T-helper 1 cell treated with Interleukin-12 subunit alpha and Interleukin-12 subunit beta and Interleukin-4 antibody, amounts not matched to agents 30 ng/mL and 1 ng/mL, for 36 hours (primary cell): ENCODE measurements around the gene WNT5B. TPM values are rescaled to one million over a fixed set of nuclear protein-coding genes. Genes with fewer than 3 reads are reported as not detected.
"Not testable (repeated sequence)": the region's sequence is repeated elsewhere in the genome, so short reads cannot be mapped to it uniquely, and the experiment has no call there.

ENCODE experiments used
- intact Hi-C: fragments of 100-400 bp; cut with micrococcal nuclease; formaldehyde crosslinking; loops from one replicate; pipeline ENCODE4 v1.15.1; 2024
- total RNA-seq: library from RNA; stranded (reverse); gene quantifications from 2 replicates; pipeline ENCODE4 v1.2.3, GENCODE V29; 2022

The WNT5B gene
- total RNA-seq, 1 donor from 2014 or later = 4.7 TPM

DNA sequence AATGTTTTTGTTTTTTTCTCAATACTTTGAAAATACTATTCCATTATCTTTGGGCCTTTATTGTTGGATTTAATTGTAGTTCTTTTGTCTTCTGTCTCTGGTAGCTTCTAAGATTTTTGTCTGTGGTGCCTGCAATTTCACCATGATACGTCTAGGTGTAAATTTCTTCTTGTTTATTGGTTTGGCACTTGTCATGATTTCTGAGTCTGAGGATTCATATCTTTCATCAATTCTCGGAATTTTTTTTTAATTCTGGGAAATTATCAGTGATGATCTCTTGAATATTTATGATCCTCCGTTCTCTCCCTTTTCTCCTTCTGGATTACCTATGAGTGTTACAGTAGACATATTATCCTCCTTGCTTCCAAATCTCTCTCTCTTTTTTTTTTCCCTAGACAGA lies 47.0 kb downstream of the WNT5B start:
- intact Hi-C loops = no loop called here

DNA sequence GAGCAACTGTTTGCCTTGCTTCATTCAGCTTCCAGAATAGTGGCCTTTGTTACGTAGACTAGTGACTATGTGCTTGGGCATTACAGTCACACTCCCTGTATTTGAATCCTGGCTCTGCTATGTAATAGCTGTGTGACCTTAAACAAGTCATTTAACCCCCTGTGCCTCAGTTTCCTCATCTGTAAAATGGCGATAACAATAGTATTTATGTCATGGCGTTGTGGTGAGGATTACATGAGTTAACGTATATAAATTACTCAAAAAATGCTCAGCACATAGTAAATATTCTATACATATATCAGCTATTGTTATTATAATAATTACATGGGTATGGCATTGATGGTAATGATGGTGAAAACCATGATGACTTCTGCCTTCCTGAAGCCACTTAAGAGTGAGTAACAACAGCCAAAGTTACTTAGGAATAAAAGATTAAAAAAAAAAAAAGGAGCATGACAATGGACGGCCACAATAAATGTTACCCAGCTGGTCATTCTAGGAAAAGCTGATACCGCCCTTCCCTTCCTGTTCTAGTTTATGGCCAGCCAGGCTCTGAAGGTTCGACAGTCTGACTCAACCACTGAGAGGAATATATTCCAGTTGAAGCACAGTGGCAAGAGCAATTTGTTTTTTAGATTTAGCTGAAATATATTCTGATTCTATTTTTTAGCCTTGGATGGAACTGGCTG lies 51.9 kb downstream of the WNT5B start:
- intact Hi-C loops = no loop called here

DNA sequence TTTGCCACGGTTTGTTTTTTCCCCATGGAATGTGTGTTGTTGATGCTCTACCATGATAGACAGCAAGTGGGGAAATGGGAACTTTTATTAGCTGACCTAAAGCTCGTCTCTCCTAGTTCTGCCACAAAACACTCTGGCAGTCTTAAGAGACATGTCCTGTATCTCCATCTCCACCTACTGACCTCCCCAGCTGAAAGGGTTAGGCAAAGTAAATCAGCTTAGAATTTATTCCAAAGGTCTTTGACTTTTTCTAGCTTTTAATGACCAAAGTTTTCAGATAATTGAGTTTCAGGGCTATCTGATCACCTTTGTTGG lies 52.4 kb downstream of the WNT5B start:
- intact Hi-C loops = no loop called here

DNA sequence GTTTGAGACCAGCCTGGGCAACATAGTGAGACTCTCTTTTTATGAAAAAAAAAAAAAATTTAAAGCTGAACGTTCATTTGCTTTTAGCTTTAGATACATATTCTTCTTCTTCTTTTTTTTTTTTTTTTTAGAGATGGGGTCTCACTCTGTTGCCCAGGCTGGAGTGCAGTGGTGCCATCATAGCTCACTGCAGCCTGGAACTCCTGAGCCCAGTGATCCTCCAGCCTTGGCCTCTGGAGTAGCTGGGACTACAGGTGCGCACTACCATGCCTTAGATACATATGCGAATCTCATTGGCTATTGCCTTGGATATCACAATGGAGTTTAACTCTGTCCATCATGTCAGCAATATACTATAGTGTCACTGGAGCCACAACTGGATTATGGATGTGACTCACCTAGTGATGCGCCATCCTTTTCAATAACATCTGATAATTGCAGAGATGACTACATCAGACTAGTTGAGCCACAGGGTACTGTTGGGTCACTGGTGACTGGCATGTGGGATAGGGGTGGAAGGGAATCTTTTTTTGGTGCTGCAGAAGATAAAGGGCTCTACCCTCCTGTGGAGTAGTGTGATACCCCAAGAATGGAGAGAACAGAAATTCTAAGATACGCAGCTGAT lies 59.2 kb downstream of the WNT5B start:
- intact Hi-C loops = no loop called here

DNA sequence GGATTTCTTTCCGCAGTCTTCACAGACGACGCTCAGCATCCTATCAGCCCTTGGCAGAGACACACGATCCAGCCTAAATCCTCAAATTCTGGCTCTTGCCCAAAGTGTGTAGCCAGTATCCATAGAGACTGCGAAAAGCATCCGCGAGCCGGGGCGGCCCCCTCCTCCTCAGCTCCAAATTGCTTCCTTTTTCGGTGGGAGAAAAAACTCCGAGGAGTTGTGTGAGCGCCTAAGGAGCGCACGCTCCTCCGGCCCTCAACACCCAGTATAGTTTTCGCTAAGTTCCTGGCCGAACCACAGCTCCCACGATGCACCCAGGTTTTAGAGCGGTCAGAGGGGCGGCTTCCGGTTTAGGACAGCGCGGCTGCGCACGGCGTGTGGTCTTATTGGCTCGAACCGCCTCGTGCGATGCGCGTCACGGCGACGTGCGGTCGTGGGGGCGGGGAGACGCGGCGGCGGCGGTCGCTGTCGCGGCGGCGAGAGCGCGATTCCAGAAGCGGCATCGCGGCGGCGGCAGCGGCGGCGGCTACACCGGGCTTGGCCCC lies 61.6 kb downstream of the WNT5B start, which contains the start of gene ADIPOR2:
Gene ADIPOR2, plus strand, starts transcription at position 493 of the 545 bp plus-strand sequence. CDS start 63,274 bp downstream, outside the sequence.
- intact Hi-C loops = loop anchor here (1.0 to 2.0 kb wide), 9 partner anchors 24 to 742 kb away; partner anchors contain the start of genes DCP1B and RAD52

DNA sequence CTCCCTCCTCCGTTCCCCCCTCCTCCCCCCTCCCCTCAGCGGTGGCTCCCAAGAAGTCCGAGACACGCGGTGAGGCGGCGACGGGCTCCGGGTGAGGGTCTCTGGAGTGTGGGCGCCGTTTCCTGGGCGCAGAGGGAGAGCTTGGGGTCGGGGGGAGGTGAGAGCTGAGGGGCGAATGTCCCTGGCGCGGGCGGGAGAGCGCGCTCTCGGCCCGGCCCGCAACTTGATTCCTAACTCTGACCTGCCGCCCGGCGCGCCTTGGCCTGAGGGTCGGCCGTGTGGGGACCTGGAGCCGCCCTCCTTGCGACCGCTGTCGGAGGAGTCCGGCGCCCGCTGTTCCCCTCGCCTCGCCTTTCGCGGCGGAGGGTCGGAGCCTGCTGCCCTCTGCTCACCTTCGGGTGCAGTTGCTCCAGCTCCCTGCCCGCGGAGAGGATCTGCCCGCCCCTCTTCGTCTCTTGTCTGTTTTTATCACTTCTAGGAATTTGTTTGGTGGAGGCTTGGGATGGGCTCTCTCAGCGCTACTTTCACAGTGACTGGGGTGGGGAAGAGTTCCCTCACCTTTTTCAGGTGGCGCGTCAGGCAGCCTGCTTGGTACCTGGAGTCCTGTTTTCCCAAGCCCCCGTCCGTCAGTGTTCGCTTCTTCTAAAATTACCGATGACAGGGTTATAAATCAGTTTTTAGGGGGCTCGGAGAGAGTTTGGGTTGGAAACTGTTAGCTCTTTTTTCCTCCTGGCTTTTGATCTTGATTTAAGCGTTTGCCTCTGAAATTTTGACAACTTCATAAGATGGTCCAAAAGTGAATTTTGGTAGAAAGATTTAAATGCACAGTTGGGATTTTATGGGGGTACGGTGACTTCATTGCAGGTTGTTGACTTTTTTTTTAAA lies 62.3 kb downstream of the WNT5B start:
- intact Hi-C loops = loop anchor here (1.0 to 2.0 kb wide), 4 partner anchors 39 to 743 kb away; partner anchors contain the start of genes DCP1B and RAD52

DNA sequence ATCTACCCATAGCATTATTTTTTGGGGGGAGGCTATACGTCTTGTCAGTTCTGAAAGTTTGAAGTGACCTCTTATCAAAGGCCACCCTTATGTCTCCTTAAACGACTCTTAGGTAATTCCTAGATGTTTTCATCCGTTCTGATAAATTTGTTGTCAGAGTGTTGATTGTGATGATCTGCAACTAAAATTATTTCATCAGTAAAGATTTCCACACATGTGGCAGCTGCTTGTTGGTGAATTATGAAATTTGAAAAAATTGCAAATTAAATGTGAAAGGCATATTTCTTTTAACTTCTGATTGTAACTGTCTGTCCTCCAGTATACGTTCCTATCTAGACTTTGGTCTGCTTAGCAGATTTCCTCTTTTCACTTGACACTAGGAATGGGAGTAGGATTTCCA lies 63.2 kb downstream of the WNT5B start:
- intact Hi-C loops = no loop called here

DNA sequence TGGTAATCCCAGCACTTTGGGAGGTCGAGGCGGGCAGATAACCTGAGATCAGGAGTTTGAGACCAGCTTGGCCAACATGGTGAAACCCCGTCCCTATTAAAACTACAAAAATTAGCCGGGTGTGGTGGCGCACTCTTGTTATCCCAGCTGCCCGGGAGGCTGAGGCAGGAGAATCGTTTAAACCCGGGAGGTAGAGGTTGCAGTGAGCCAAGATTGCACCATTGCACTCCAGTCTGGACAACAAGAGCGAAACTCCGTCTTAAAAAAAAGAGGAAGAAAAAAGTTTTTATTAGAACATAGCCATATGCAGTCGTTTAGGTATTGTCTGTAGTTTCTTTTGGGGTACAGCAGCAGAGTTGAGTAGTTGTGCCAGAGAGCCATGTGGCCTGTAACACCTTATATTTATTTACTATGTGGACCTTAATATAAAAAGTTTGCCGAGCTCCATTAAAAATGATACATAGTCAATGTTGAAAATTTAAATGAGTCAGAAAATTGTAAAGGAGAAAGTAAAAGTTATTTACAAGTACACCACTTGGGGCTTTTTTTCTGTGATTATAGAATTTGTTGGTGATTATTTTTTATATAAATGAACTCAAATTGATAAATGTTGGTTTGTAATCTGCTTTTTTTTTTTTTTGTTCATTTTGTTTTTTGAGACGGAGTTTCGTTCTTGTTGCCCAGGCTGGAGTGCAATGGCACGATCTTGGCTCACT lies 64.0 kb downstream of the WNT5B start:
- intact Hi-C loops = no loop called here

DNA sequence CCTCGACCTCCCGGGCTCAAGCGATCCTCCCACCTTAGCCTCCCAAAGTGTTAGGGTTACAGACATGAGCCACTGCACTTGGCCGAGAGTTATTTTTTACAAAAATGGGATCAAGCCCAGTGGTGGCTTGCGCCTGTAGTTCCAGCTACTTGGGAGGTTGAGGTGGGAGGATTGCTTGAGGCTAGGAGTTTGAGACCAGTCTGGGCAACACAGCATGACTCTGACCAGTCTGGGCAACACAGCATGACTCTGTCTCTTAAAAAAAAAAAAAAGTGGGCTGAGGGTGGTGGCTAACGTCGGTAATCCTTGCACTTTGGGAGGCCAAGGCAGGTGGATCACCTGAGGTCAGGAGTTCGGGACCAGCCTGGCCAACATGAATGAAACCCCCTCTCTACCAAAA lies 66.1 kb downstream of the WNT5B start:
- intact Hi-C loops = not testable (repeated sequence)

DNA sequence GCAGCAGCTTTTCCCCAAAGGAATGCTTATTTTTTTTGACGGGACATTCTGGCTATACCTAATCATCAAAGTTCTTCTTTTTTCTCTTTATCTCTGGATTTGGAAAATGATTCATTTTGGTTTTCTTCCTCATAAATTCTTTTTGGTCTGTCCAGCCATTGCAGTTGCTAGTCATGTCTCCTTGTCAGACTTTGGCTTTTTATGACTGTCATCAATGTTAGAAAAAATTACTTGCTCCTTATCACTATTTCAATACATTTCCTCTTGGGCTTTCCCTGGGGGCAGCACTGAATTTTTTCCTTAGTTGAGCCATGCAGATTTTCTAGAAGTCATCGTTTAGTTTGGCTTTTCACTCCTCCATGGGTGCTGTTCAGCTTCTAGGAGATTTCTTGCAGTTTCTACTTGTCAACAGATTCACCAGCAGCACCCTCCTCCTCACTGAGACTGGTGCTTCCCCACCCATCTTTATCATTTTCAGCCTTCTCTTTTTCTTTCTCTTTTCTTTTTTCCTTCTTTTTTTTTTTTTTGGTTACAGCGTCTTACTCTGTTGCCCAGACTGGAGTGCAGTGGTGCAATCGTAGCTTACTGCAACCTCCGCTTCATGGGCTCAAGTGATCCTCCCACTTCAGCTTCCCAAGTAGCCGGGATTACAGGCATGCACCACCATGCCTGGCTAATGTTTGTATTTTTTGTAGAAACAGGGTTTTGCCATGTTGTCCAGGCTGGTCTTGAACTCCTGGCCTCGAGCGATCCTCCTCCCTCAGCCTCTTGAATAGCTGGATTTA lies 67.0 kb downstream of the WNT5B start:
- intact Hi-C loops = no loop called here

DNA sequence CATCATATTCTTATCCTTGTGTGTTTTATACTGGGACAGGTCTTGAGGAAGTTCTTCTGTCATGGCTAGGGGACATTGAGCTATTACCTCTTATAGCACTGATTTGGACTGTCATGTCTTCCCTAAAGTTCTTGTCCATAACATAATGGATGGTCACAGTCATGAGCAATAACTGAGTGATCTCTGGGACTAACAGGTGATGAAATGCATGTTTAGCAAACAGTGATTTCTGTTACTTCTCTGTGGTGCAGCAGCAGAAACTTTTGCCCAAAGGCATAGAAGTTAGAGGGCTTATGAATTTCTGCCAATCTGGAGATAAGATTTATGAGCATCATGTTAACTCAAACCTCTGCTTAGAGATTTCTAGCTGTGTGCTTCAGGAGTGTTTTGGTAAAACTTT lies 67.8 kb downstream of the WNT5B start:
- intact Hi-C loops = no loop called here

Other genes starting within 250 kb of the WNT5B start
- 26.5 and 26.7 TPM in 2 replicates for gene FBXL14, start 34.6 kb upstream of the WNT5B start, total RNA-seq
- gene ADIPOR2, start 61.8 kb downstream of the WNT5B start, total RNA-seq = 55.8 and 58.0 TPM in 2 replicates
- 0.41 TPM in 1 of 2 replicates, not detected in the other for gene LRTM2, start 191.3 kb downstream of the WNT5B start, total RNA-seq